ELR (cell line): ENCODE measurements around the gene PEX6.
"Not testable (repeated sequence)": the region's sequence is repeated elsewhere in the genome, so short reads cannot be mapped to it uniquely, and the experiment has no call there.

Source experiments
- DNase-seq: peaks from one replicate; pipeline ENCODE4 v3.0.0-alpha.2; 2015; ENCODE audit warnings: low read depth

The PEX6 gene

DNA sequence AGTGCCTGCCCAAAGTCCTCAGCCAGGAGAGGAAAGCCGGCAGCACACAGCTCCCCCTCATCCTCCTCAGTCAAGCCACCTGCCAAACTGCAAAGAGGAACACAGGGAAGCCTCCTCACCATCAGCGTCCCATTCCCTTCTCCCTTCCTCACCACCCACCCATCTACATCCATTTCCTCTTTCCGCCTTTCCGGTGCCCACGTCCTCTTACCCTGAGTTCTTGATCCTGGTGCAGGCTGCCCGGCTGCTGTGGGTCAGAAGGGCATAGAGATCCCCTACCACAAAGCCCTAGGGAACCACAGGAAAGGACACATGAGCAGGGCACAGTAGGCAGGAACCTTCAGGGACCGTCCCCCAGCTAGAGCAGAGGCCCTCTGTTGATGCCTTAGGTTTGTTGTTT is 12.4 kb downstream of the PEX6 start:
- DNase-seq, result no peak

- peak; percentile 76 for DNase-seq
These were observed 15.0 kb downstream of the PEX6 start for GRCh38 chr6:42963855-42964605.

- no peak for DNase-seq
These were observed 15.7 kb downstream of the PEX6 start for GRCh38 chr6:42963179-42963854.

DNA sequence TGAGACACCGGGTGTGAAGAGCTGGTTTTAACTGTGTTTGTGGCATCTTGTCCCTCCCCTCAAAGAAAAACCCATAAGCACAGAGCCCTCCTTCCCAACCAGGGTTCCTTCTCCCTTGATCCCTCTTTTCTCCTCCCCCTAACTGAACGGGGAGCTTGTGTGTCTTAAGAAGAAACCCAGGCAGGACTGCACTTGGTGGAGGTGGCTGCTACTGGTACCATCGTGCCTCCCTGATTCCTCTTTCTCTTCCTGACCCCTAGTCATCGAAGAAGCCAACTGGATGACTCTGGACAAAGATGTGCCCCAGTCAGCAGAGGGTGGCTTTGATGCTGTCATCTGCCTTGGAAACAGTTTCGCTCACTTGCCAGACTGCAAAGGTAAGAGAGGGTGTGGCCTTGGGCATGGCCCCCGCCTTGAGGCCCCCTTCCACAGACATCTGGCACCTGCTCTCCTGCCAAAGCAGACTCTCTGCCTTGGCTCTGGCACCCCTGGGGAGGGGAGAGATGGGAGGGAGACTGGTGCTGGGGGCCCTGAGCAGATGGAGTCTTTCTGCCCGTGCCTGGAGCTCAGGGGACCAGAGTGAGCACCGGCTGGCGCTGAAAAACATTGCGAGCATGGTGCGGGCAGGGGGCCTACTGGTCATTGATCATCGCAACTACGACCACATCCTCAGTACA is 16.3 kb downstream of the PEX6 start:
- no peak for DNase-seq

DNA sequence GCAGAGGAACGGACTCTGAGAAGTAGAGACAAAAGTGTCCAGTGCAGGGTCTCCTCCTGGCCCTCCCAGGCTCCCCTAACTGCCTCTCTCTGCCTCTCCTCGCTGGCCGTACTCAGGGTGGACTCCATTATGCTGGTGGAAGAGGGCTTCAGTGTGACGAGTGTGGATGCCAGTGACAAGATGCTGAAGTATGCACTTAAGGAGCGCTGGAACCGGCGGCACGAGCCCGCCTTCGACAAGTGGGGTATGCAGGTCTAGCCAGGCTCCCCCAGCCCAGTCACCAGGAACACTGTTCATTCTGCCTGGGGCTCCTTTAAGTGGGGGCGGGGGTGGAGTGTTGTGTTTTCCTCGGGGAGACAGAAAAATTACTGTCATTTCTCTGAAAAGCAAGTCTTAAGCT is 16.9 kb downstream of the PEX6 start:
- no peak for DNase-seq

DNA sequence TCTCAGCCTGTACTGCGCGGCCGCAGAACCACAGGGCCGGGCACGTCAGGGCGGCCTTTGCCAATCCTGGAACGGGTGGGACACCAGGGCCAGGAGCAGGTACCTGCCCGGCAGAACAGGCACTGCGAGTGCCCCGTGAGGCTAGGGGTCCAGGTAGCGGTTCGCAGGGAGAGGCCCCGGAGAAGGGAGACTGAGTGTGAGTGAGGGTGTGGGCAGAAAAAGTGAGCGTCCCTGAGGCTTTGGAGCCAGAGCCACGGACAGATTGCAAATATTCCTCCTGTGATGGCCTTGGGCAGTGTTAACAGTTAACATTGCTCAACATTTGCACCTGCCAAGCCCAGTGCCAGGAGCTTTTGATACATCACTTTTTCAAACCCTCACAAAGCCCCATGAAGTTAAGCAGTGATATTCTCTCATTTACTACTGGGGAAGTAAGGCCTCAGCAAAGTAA is 17.9 kb downstream of the PEX6 start:
- no peak for DNase-seq

GRCh38 chr6:42960243-42961019 is 18.6 kb downstream of the PEX6 start, which contains the start of gene GNMT:
Gene GNMT, plus strand, starts transcription at chr6:42960754. Its CDS starts 14 bp downstream, at chr6:42960768.
- DNase-seq, result peak; percentile 35

- no peak for DNase-seq
These were observed 19.1 kb downstream of the PEX6 start for GRCh38 chr6:42959917-42960242.

DNA sequence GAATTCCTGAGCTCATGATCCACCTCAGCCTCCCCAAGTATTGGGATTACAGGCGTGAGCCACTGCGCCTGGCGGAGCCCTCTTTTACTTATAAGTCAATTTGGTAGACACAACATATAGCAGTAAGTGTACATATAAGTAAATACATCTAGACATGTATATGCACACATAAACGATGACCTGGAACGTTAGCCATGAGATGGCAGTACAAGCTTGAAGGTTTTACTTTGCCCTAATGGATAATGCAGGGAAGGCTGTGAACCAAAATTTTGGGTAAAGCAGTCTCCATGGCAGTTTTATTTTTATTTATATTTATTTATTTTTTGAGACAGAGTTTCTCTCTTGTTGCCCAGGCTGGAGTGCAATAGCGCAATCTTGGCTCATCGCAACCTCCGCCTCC is 20.9 kb downstream of the PEX6 start:
- peak; percentile 27 for DNase-seq

DNA sequence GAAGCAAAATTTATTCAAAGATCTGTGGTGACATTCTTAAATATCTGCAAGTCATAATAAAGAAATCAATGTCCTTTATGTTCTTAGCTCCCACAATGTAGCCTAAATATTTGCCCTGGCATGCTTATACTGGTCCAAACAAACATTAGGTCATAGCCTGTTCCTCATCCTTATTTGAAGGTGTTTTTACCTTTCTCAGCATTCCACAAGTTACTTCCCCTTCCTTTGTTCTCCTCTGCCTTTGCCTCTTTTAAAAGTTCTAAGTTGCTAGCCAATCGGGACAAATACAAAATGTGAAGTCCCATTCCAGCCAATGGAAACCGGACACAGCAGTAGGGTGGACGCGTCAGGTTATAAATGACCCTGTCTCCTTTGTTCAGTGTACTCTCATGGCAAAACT is 24.6 kb downstream of the PEX6 start:
- not testable (repeated sequence) for DNase-seq

- DNase-seq, result no peak
These were observed 26.6 kb downstream of the PEX6 start for GRCh38 chr6:42952389-42952788.

DNA sequence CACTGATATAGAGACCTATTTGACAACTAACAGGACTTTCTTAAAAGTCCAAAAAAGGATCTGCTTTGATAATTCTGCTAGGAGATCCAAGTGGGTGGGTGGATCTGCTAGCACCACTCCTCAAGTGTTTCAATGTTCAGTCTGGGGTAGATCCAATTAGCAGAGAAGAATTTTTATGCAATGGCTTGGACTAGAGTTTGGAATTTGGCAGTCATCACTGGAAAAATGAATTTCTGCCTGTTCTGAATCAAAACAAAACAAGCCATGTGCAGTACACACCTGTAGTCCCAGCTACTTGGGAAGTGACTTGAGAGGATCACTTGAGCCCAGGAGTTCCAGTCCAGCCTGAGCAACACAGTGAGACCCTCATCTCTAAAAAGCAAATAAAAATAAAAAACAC is 31.0 kb downstream of the PEX6 start:
- no peak for DNase-seq

GRCh38 chr6:42942444-42942843 is 36.5 kb downstream of the PEX6 start:
- DNase-seq, result no peak

GRCh38 chr6:42941356-42941755 is 37.6 kb downstream of the PEX6 start:
- not testable (repeated sequence) for DNase-seq

GRCh38 chr6:42940493-42941045 is 38.4 kb downstream of the PEX6 start:
- no peak for DNase-seq

DNA sequence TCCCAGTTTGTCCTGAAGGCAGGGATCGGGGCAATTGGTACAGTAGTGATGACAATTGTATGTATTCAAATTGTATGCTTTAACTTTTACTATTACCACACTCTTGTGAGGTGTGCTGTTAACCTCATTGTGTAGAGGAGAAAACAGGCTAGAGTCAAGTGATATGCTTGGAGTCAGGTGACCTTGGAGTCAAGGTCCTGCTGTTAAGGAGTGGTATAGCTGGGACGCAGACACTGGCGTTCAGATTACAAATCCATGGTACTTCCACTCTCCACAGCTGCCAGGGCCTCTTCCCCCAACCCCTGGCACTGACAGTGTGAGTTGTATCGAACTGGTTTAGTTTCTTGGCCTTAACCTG is 39.2 kb downstream of the PEX6 start:
- no peak for DNase-seq

- no peak for DNase-seq
These were observed 39.8 kb downstream of the PEX6 start for GRCh38 chr6:42938987-42939809.

DNA sequence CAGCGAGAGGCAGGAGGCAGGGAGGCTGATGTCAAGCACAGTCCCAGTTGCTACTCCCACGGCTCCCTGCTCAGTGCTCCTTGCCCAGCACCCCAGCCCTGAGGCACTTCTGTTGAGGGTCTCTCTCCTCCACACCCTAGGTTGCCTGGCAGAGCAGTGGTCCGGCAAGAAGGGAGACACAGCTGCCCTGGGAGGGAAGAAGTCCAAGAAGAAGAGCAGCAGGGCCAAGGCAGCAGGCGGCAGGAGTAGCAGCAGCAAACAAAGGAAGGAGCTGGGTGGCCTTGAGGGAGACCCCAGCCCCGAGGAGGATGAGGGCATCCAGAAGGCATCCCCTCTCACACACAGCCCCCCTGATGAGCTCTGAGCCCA is 40.6 kb downstream of the PEX6 start:
- DNase-seq, result no peak

- peak; percentile 36 for DNase-seq
These were observed 41.2 kb downstream of the PEX6 start for GRCh38 chr6:42937548-42938427.

DNA sequence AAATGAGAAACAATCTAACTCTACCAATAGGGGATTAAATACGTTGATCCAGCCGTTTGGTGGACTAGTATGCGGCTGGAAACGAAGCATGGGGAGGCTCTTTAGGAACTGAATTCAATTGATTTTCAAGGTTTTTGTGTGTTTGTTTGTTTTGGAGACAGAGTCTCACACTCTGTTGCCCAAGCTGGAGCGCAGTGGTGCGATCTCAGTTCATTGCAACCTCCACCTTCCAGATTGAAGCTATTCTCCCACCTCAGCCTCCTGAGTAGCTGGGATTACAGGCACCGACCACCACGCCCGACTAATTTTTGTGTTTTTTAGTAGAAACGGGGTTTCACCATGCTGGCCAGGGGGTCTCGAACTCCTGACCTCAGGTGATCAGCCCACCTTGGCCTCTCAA is 42.6 kb downstream of the PEX6 start:
- DNase-seq, result no peak
